ENCODE measurements around the gene RSPRY1. TPM values are rescaled to one million over a fixed set of nuclear protein-coding genes. Genes with fewer than 3 reads are reported as not detected.

RSPRY1 gene
- total RNA-seq: 20.3 TPM
- long read RNA-seq, transcript RSPRY1-201 (15 exons, 3,547 nt): major isoform, 31 of 56 reads
- long read RNA-seq, partial matches to known transcripts: 1 of 56 reads
- long read RNA-seq, other reads (novel, unspliced or antisense): 24 of 56 reads

DNA sequence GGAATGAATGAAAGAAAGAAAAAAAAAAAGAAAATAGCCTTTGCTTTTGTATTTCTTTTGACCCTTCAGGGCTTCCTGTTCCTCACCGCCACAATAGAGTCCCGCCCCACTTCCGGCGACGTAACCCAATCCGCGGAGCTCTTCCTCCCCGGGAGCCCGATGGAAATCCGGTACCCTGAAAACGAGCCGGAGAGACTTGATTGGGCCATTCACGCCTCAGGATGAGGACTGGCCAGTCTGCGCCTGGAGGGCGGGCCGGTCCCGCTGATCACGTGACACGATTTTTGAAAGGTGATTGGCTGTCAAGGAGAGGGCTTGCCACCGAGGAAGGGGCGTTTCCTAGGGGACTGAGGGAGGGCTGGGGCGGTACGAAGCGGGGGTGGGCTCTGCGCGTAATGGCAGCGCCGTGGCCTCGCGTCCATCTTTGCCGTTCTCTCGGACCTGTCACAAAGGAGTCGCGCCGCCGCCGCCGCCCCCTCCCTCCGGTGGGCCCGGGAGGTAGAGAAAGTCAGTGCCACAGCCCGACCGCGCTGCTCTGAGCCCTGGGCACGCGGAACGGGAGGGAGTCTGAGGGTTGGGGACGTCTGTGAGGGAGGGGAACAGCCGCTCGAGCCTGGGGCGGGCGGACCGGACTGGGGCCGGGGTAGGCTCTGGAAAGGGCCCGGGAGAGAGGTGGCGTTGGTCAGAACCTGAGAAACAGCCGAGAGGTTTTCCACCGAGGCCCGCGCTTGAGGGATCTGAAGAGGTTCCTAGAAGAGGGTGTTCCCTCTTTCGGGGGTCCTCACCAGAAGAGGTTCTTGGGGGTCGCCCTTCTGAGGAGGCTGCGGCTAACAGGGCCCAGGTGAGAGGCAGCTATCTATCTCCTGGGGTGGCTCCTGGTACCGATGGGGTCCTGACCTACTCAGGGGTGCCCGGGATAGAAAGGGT lies at the start of gene RSPRY1, which contains the start of gene PSME3IP1:
TSS of gene RSPRY1 (plus strand) at position 385 of the 927 bp plus-strand sequence. CDS start 18,330 bp downstream, outside the sequence.
TSS of gene PSME3IP1 (minus strand) at position 95 of the 927 bp plus-strand sequence. CDS start 12,185 bp downstream, outside the sequence.
- intact Hi-C loops (cut with micrococcal nuclease): no loop called here
- ATAC-seq: peak; percentile 96
- DNase-seq: peak; percentile 96

DNA sequence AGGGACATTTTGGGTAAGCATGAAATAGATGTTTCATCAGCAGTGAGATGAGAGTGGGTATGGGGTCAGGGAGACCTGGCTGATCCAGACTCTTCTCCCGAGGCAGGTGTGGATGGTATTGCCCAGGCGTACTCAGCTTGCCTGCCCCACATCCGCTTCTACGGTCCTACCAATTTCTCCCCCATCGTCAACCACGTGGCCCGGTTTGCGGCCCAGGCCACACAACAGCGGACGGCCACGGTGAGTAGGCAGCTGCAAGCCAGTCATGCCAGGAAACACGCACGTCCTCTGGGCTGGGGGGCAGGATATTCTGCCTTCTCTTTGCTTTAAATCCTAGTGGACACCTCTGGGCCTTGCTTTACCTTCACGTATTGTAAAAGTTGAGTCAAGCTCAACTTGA lies 49.1 kb upstream of the RSPRY1 start:
- ATAC-seq (no peak), DNase-seq (no peak)
- intact Hi-C loops (cut with micrococcal nuclease): no loop called here

DNA sequence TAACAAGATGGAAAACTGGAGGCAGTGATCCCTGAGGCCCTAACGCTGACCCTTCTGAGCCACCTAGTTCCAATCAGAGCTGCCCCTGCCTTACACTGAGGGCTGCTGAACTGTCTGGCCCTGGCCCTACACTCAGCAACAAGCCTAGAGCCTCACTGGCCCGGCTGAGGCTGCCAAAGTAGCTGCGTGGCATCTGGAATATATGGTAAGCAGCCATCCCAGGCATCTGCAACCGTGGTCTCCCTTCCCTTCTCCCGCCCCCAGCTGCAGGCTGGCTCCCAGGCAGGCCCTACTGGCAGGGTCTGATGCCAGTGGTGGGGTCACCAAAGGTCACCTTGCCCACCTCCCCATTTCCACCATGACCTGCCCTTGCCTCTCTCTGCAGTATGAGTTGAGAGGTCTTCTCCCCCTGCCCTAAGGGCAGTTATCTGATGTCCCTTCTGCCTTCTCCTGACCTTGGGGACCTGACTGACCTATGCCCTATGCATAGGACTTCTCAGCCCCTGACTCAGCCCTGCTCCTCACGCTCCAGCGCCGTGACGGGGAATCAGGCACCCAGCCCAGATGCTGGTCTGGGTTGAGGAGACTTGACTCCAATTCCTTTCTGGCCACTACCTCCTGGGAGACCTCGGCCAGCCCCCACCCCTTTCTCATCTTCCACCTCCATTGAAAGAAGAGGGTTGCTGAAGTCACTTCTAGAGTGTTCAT lies 48.4 kb upstream of the RSPRY1 start:
- DNase-seq (no peak), ATAC-seq (no peak)

DNA sequence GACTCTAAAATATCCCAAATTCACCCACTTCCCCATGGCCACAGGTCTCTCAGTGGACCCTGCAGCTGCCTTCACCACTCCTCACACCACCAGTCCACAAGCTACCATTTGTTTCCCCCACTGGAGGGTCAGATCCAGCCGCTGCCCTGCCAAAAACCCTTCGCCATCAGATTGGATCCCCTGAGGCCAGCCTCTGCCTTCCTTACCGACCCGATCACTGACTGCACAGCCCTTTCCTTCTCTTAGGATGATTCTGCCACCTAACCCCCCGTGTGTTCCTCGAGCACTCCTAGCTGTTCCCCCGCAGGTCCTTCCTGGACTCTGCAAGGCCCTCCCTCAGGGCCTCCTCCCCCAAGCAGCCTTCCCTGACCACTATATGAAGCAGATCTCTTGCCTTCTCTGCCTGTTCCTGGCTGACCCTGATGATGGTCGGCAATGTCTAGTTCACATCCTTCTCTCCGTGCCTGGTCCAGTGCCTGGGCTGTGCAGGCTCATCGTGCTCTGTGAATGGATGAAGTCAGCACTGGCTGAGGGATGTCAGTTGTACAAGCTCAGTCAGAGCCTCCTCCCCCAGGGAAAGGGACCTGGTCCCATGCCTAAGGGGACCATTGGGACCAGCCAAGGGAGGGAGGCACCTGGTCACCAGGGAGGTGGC lies 47.7 kb upstream of the RSPRY1 start:
- DNase-seq (no peak), ATAC-seq (no peak)
- intact Hi-C loops (cut with micrococcal nuclease): no loop called here

More for the DNA sequence above, 48.4 kb upstream of the RSPRY1 start:
- intact Hi-C loops (cut with micrococcal nuclease): no loop called here

DNA sequence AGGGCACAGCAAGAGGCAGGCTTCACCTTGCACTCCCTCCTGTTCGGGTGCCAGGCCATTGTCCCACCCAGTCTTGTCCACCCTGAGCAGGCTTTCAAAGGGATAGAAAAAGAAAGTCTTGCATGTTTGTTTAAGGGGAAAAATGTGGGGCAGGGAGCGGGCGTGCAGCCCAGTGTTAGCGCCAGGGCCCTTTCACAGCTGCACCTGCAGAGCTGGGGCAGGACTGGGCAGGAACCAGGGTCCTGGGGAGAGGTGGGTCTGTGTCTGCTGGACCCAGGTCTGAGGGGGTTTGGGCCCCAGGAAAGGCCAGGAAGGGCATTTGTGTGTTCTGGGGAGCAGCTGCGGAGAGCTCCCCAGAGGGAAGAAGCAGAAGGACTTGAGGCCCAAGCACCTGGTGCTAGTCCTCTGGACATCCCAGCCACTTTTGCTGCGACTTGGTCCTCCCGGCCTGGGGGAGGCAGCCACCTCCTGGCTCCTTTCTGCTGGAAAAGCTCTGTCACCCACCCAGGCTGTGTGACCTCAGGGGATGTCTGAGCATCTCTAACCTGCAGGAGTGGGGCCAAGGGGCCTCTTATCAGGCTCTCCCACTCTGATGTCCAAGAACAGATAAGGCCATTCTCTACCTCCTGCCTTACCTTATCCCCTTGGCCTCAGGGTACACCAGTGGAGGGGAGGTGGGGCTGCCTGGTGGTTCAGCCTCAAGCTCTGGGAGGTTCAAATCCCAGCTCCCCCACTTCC lies 45.0 kb upstream of the RSPRY1 start:
- intact Hi-C loops (cut with micrococcal nuclease): no loop called here
- DNase-seq (no peak), ATAC-seq (no peak)

DNA sequence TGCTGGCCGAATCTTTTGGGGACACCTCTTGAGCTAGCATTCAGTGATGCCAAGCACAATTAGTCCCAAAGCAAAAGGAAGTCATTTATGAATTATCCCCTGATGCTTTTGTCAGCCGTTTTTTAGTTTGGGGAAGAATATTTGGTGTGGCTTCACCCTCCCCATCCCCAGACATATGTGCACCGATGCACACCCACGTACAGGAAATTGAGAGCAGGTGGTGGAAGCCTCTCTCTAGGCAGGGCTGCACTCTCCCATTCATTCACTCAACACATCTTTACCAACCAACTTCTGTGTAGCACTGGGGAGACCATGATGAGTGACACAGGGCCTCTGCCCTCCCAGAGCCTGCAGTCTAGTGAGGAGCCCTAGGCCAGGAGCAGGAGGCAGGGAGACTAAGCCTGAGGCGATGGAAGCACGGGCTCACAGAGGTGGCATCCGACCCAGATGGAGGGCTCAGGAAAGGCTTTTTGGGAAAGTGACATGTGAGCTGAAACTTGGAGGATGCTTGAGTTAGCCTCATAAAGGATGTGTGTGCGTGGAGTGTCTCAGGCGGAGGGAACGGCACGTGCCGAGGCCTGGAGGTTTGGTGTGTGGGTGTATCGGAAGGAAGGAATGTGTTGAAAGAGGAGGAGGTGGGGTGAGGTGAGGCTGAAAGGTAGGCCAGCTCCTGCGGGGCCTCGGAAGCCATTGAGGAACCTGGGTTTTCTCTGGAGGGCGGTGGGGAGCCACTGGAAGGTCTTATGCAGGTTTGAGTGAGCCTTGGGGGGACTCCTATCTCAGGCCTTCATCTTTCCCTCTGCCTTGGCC lies 44.1 kb upstream of the RSPRY1 start:
- no peak for ATAC-seq
- intact Hi-C loops (cut with micrococcal nuclease): no loop called here
- DNase-seq: no peak

DNA sequence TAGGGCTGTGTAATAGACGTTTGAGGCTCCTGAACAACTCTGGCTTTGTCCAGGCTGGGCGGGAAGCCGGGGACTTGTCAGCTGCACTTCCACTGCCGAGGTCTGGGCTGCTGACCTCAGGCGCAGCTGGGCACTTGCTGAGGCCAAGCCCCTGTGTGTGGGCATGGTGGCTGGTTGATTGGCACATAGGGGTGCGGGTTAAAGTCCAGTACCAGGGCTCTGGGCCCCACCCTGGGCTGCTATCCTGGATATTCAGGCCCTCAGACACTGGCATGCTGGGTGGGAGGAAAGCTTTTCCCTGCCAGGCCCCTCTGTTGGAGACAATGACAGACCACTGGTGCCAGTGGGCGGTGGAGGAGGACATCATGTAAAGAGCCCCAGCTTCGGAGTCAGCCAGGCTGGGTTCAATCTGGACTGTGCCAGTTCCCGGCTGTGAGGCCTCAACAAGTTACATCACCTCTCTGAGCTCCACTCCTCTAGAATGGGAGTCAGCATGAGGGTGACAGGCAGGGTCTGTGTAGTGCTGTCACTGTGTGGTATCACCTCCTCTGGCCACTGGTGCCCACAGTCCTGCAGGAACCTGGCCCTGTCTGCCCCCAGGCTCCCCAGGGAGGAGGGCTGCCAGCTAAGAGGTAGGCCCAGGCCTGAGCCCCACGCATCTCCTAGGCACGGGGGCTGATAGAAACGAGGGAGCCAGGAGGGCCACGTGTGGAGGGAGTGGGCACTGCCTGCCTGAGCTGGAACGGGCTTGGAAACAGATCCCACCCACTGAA lies 42.8 kb upstream of the RSPRY1 start:
- intact Hi-C loops (cut with micrococcal nuclease): no loop called here
- ATAC-seq (no peak), DNase-seq (no peak)

DNA sequence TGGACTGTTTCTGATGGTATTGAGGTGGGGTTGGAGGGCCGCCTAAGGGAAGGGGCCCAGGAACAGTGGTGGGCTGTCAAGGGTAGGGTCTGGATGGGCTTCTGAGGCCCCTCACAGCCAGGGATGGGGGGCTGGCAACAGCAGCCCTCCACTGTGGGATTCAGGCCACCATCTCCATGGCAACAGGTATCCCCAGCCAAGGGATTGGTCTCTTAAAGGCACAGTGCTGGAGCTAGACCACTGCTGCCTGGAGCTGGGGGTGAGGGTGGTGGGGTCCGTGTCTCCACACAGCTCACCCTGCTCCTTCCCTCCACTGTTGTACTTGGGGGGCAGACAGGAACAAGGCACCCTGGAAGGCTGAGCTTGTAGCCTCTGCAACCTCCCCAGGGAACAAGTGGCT lies 42.1 kb upstream of the RSPRY1 start:
- intact Hi-C loops (cut with micrococcal nuclease): no loop called here
- no peak for ATAC-seq
- DNase-seq: no peak

DNA sequence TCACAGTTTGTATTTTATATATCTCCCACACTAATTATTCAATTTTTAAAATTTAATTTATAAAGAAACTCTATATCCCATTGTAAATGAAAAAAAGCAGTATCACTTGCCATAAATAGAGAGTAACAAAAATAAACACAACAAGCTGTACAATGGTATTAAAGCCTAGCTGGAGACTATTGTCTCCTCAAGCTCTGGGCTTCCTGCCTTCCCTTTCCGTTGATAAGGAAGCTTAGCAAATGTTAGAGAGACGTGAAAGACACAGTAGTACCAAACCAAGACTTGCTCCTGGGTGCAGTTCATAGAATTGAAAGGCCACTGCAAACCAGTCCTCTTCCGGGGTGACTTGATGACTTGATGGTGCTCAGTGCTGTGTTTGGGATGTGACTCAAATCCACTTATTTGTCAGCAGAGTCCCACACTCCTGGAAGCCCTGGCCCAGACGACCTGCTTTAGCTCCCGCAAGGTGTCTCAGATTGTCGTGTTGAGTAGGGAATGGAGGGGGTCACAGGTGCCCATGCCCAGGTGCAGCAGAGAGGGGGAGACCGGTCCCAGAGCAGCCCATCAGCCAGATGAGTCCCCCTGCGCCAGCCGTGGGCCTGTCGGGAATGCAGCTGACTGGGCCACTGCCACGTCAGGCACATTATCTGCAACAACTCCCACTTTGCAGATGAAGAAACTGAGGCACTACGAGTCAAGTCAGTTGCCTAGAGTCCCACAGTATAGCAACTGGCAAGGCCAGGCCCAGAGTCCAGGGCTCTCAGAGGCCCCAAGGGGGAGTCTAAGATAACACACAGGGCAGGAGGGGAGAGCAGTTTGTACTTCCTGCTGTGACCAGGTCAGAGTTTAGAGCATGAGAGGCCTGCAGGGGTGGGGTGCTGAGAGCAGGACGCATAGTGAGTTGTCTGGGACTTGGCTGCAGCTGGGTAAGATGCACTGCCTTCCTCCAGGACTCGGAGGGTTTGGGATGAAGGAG lies 40.8 kb upstream of the RSPRY1 start:
- intact Hi-C loops (cut with micrococcal nuclease): no loop called here
- peak; percentile 29 for ATAC-seq

DNA sequence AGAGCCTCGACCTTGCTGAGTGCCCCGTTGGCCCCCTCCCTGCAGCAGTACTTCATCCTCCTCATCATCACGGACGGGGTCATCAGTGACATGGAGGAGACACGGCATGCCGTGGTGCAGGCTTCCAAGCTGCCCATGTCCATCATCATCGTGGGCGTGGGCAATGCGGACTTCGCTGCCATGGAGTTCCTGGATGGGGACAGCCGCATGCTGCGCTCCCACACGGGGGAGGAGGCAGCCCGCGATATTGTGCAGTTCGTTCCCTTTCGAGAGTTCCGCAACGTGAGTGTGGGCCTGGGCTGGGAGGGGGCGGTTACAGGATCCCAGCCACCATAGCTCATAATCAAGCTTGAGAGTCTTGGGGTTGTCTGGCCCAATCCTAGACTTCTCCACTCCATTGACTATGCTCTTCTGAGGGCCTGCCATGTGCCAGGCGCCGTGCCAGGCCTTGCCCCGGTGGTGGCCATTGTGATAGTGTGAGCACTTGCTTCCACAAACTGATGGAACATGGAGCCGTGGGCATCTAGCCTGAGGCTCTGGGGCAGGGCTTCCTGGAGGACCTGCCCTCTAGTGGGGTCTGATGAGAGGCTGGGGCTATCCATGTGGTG lies 40.0 kb upstream of the RSPRY1 start:
- intact Hi-C loops (cut with micrococcal nuclease): no loop called here
- DNase-seq (no peak), ATAC-seq (no peak)

More for the DNA sequence above, 40.8 kb upstream of the RSPRY1 start:
- no peak for DNase-seq

DNA sequence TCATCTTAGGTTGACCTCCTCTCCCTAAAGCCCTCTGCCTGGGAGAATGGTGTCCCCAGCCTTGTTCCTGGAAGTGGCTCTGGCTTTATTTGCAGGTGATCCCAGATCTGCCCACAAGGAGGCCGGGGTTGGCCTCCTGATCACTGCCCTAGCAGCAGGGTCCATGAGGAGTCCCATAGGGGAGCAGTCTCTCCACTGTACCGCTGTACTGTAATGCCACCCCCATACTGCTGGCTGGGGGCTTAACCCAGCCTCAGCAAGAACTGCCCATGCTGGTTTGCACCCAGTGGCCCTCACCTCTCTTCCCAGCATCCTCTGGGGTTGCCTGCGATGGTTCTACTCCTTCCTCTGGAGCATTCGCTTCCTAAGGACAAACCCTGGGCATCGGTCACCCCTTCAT lies 39.4 kb upstream of the RSPRY1 start:
- ATAC-seq (no peak), DNase-seq (no peak)
- intact Hi-C loops (cut with micrococcal nuclease): no loop called here

DNA sequence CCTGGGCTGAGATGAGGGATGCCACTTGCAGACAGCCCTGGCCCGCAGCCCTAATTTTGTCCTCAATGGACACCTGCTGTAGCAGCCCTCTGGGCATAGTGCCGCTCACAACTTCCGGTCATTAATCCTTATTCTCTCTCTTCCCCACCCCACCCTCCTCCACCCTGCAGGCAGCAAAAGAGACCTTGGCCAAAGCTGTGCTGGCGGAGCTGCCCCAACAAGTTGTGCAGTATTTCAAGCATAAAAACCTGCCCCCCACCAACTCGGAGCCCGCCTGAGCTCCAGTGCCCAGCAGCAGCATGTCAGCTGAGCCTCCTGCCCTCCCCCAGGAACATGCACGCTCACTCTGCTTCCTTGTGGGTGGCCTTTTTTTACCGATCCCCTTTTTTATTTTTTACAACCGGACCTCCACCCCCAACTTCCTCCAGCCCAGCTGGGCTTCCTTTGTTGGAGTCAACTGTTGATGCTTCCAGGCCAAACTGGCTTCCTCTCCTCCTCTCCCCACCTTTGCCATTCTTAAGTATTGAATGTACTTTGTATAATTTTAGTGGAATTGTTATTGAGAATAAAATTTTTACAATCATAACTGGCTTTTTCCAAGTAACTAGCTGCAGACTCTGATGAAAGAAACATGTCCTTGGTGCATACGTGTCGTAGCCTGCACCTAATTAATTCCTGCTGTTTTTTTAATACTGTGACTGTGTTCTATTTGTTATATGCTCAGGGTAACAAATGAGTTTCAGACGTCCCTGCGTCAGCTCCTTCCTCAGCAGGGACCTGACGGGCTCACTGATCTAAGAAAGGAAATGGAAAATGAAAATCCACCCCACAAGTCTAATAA lies 38.5 kb upstream of the RSPRY1 start:
- intact Hi-C loops (cut with micrococcal nuclease): no loop called here
- ATAC-seq (peak; percentile 46), DNase-seq (no peak)

DNA sequence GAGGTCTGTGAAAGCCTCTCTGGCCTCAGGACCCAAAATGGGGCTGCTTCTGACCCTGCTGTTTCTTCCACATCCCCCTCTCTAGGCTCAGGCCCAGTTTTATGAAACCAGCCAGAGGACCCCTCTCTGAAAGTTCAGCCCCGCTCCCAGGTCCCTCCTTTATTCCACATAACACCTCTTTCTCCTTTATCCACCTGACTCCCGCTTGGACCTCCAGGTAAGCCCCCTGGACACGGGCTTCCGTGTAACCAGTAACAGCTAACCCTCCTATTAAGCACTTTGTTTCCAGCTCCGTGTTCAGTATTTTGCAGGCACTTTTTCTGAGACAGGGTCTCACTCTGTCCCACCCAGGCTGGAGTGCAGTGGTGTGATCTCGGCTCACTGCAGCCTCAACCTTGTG lies 37.6 kb upstream of the RSPRY1 start:
- DNase-seq (no peak), ATAC-seq (no peak)
- intact Hi-C loops (cut with micrococcal nuclease): no loop called here

DNA sequence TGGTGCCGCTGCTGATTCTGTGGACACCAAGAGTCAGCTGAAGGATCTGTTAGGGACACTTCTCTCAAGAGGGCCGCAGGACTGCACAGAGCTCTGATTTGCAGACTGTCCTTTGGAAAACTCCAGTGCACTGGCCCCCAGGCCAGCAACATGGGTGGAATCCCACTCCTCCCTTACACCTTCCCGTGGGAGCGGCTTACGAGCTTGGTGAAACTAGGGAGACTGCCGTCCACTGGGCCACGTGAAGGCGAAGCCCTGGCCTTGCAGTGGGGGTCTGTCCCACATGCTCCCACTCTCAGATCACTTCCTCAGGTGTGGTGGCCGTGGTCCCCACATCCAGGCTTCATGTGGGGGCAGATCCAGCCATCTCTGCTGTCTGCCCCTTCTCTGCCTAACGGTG lies 36.7 kb upstream of the RSPRY1 start:
- ATAC-seq (no peak), DNase-seq (no peak)
- intact Hi-C loops (cut with micrococcal nuclease): no loop called here
